Mesodermal cell (in vitro differentiated cells): ENCODE measurements around the gene SUSD6.

Experiments used
- H3K27ac ChIP-seq: 2 replicates; pipeline ENCODE4 v1.7.0; 2013; ENCODE audit warnings: mild to moderate bottlenecking, low read depth, low read length, moderate library complexity; ENCODE audit not compliant: severe bottlenecking
- H3K36me3 ChIP-seq: 2 replicates; pipeline ENCODE4 v1.7.1; 2013; ENCODE audit warnings: mild to moderate bottlenecking, low read length, moderate library complexity; ENCODE audit not compliant: control insufficient read depth, insufficient read depth
- H3K4me1 ChIP-seq: one replicate; pipeline ENCODE4 v1.7.1; 2013; ENCODE audit warnings: mild to moderate bottlenecking, low read length; ENCODE audit not compliant: insufficient read depth, control insufficient read depth, poor library complexity, severe bottlenecking
- H3K4me3 ChIP-seq: 2 replicates; pipeline ENCODE4 v1.7.0; 2013; ENCODE audit warnings: low read length, control low read depth, mild to moderate bottlenecking; ENCODE audit not compliant: insufficient read depth, poor library complexity, severe bottlenecking; ENCODE audit errors: extremely low read depth
- H3K9me3 ChIP-seq: 2 replicates; pipeline ENCODE4 v1.7.1; 2013; ENCODE audit warnings: mild to moderate bottlenecking, low read length, moderate library complexity; ENCODE audit not compliant: control insufficient read depth
- WGBS, 2 experiments: methylation state at CpG; one replicate each; pipeline ENCODE4 v1.1.5; 2013; ENCODE audit warnings: missing lambda C conversion rate in 2 of 2; ENCODE audit not compliant: insufficient coverage in 2 of 2; 5-methylcytosine and 5-hydroxymethylcytosine counted together

Gene SUSD6

DNA sequence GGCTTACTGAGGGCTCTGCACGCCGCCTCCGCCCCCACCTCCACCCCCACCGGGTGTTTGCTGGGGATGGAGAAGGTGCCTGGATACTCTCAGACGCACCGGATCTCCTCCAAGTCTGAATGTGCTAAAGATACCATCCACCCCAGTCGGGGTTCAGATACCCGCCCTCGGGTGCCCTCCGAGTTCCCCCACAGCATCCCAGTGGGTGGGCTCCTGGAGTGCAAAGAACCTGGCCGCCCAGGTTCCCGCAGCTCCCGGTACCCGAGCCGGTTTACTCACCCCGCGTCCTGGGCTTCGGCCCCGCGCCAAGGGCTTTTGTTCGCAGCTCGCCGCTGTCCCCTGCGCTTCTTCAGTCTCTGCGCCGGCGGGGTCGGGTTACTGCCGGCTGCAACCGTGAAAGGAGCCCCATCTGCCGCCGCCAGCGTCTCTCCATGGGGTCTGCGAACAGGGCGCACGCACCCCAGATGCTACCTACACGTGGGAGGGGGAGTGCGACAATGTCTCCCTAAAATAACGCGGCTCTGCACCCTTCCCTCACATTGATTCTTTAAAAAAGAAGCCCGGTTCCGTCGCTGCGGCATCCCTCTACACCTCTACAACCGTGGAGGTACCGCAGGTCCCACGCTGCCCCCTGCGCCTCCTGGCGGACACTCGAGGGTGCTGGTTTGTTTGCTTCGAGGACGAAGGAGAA lies 37.0 kb upstream of the SUSD6 start, which contains the start of gene CCDC177:
Gene CCDC177 (minus strand): TSS at position 609 of the 691 bp plus-strand sequence. CDS start 1,249 bp downstream, outside the sequence.
- peak within 1 kb of the TSS; percentile 16 for H3K4me3 ChIP-seq
- H3K4me1 ChIP-seq: no peaks in the 10 kb centered on the region
- H3K9me3 ChIP-seq: no peaks in the 10 kb centered on the region
- WGBS, 2 experiments: 0% methylated on average over 29 to 38 of the region's 52 CpGs
- H3K27ac ChIP-seq: no peak within 1 kb of the TSS
- H3K36me3 ChIP-seq: no peaks in the 10 kb centered on the region

DNA sequence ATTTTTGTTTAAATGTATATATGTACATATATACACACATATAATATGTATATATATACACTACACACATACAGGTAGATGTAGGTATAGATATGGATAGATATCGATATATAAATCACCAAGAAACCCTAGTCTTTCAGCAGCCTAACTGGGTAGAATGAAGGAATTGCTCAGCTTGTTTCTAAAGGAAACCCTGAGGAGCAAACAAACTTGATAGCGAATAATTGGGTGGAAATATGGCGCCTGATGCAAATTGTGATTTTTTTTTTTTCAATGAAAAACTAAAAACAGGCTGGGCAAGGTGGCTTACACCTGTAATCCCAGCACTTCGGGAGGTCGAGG lies 36.5 kb upstream of the SUSD6 start:
- no peaks in the 10 kb centered on the region for H3K4me1 ChIP-seq
- no peak overlapping the region for H3K4me3 ChIP-seq
- H3K27ac ChIP-seq: no peak overlapping the region
- no peaks in the 10 kb centered on the region for H3K36me3 ChIP-seq
- H3K9me3 ChIP-seq: no peaks in the 10 kb centered on the region
- 58 to 62% methylated on average over 4 of the region's 5 CpGs for WGBS, 2 experiments

DNA sequence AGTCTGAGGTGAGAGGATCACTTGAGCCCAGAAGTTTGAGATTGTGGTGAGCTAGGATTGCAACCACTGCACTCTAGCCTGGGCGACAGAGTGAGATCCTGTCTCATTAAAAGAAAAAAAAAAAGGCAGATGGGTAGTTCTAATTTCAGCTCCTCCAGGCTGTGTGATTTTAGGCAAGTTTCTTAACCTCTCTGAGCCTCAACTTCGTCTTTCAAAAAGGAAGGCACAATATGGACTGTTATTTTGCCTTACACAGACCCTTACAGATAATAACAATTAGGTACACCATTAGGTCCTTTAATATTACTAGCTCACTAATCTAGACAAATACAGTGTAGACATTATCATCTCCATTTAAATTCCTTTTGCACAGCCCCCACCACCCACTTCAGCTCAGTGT lies 31.9 kb upstream of the SUSD6 start:
- Histone ChIP-seq H3K4me1 (no peaks in the 10 kb centered on the region), H3K4me3 (no peak overlapping the region), H3K9me3 (no peaks in the 10 kb centered on the region), H3K36me3 (no peaks in the 10 kb centered on the region), H3K27ac (no peak overlapping the region)
- WGBS, 2 experiments: 73 to 80% methylated on average over 2 of the region's 2 CpGs

DNA sequence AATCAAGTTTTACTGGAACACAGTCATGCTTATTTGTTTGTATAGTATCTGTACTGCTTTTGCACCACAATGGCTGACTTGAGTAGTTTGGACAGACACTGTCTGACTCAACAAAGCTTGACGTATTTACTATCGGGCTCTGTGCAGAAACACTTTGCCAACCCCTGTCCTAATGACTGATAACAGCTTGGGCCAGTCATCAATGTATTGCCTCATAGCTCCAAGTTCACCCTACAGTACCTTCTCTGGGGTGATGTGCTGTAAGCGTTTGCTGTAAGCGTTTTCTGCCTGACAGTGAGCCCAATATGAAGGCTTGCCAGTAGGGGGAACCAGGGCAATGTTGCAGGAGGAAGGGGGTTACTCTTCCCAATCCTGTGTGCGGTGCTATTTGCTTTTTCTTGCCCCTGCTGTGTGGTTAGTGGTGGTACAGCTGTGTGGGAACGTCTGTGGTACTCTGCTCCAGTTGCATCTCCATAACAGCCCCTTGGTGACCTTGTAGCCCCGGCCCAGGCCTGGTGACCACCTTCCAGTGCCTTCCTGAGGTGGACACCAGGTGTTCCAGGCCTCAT lies 31.3 kb upstream of the SUSD6 start:
- Histone ChIP-seq H3K36me3 (no peaks in the 10 kb centered on the region), H3K4me3 (no peak overlapping the region), H3K27ac (no peak overlapping the region), H3K9me3 (no peaks in the 10 kb centered on the region), H3K4me1 (no peaks in the 10 kb centered on the region)
- WGBS, 2 experiments: 30 to 41% methylated on average over 6 of the region's 7 CpGs

DNA sequence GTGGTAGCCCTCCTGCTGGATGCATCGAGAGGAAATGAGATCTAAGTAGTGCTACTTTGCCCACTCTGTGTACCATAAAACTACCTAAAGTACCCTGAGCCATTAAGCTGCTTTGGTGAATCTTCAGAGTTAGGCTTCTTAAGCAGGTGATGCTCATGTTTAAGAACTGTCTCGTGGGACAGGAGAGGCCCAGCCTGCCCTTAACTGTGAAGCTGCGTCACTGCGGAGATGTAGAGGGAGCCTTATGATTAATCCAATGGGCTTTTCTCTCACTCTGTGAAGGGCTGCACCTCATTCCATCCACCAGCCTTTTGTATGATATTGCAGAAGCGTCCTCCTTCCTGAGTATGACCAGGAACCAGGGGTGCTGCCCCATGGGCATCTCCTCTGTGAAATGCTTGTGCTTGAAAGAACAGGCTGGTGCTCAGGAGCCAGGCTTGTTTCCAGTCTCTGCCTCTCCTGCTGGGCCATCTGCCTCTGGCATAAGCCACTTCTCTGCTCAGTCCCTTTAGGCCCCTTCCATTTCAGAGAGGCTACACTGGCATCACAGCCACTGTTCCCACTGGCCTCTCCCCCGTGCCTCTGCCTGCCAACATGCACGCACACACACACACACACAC lies 30.0 kb upstream of the SUSD6 start:
- Histone ChIP-seq H3K27ac (no peak overlapping the region), H3K4me3 (no peak overlapping the region), H3K4me1 (no peaks in the 10 kb centered on the region), H3K36me3 (no peaks in the 10 kb centered on the region), H3K9me3 (no peaks in the 10 kb centered on the region)
- 88 to 93% methylated on average over 3 to 5 of the region's 7 CpGs for WGBS, 2 experiments

DNA sequence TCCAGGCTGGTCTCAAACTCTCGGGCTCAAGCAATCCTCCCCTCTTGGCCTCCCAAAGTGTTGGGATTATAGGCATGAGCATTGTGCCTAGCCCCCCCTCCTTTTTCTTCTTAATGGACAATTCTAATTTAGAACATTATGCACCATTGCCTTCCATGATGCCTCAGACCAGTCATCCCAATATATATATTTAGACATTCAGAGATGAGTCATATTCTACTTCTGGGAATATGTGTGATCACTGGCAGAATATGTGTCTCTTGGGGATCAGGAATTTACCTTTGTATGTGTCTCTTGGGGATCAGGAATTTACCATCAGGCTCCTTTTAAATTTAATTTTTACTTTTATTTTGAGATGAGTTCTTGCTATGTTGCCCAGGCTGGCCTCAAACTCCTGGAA lies 29.2 kb upstream of the SUSD6 start:
- Histone ChIP-seq H3K4me3 (no peak overlapping the region), H3K36me3 (no peaks in the 10 kb centered on the region), H3K27ac (no peak overlapping the region), H3K9me3 (no peaks in the 10 kb centered on the region), H3K4me1 (no peaks in the 10 kb centered on the region)
- 100% methylated on average over 1 of the region's 1 CpG; no CpG with 5 or more reads in 1 of the 2 experiments for WGBS, 2 experiments

DNA sequence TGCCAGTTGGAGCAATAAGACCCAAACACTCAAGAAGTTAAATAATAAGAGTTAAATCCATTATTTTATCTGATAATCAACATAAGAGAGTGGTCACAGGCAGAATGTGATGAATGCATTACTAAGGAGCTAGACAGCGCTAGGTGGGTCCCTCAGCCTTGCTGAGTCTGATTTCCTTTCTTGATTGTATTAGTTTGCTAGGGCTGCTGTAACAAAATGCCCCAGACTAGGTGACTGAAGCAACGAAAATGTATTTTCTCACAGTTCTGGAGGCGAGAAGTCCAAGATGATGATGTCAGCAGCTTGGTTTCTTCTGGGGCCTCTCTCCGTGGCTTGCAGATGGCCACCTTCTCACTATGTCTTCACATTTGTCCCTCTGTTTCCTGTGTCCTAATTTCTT lies 28.6 kb upstream of the SUSD6 start:
- Histone ChIP-seq H3K36me3 (no peaks in the 10 kb centered on the region), H3K27ac (no peak overlapping the region), H3K9me3 (no peaks in the 10 kb centered on the region), H3K4me1 (no peaks in the 10 kb centered on the region), H3K4me3 (no peak overlapping the region)
- 83 to 85% methylated on average over 2 to 4 of the region's 4 CpGs for WGBS, 2 experiments

DNA sequence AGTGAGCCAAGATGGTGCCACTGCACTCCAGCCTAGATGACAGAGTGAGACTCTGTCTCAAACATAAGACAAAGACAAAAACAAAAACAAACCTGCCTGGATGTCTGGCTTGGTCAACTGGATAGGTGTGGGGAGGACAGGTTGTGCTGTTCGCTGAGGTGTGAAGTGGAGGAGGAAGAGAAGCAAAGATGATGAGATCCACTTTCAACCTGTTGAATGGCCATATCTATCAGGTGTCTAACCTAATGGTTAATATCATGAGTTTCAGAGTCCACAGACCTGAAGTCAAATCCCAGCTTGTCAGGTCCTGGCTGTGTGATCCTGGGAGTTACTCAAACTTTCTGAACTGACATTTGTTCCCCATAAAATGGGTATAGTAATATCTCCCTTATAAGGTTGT lies 27.0 kb upstream of the SUSD6 start:
- no peaks in the 10 kb centered on the region for H3K4me1 ChIP-seq
- H3K27ac ChIP-seq: no peak overlapping the region
- H3K9me3 ChIP-seq: no peaks in the 10 kb centered on the region
- H3K36me3 ChIP-seq: no peaks in the 10 kb centered on the region
- no peak overlapping the region for H3K4me3 ChIP-seq
- WGBS, 2 experiments: 86% methylated on average over 1 of the region's 1 CpG; no CpG with 5 or more reads in 1 of the 2 experiments

DNA sequence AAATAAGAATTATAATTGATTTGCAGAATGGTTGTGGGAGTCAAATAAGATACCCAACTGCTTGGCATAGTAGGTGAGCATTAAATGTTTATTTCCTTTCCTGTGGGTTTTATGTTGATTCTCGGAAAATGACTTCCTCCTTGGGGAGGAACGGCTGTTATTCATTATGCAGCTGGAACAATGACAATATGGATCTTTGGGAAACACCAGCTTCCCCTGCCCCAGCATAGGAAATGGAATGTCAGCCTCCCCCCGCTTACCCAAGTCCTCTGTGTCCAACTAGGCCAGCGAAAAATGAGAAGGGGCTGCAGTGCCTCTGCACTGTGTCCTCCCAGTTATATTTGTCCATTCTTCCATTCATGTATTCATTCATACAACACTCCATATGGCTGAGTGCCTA lies 25.0 kb upstream of the SUSD6 start:
- 89% methylated on average over 4 of the region's 4 CpGs for WGBS, 2 experiments
- no peak overlapping the region for H3K27ac ChIP-seq
- H3K36me3 ChIP-seq: no peaks in the 10 kb centered on the region
- H3K4me3 ChIP-seq: no peak overlapping the region
- no peaks in the 10 kb centered on the region for H3K4me1 ChIP-seq
- no peaks in the 10 kb centered on the region for H3K9me3 ChIP-seq

DNA sequence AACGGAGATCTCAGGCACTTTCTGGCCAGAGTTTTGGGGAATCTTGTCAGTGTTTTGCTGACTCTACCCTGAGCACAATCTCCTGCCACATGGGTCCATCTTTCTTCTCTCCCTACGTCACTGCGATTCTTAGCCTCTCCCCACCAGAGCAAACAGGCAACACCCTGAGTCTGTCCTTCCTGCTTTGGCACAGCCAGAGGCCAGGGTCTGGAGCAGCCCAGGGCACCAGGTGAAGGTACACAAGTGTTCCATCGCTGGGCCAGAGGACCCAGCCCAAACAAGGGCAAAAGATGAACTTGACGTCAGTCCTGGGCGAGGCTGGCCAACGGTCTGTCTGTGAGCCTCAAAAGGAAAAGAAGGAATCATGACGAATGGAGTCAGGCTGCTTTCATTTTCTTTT lies 24.0 kb upstream of the SUSD6 start:
- Histone ChIP-seq H3K36me3 (no peaks in the 10 kb centered on the region), H3K4me1 (no peaks in the 10 kb centered on the region), H3K9me3 (no peaks in the 10 kb centered on the region), H3K4me3 (no peak overlapping the region), H3K27ac (no peak overlapping the region)
- WGBS, 2 experiments: 94 to 95% methylated on average over 8 of the region's 8 CpGs

DNA sequence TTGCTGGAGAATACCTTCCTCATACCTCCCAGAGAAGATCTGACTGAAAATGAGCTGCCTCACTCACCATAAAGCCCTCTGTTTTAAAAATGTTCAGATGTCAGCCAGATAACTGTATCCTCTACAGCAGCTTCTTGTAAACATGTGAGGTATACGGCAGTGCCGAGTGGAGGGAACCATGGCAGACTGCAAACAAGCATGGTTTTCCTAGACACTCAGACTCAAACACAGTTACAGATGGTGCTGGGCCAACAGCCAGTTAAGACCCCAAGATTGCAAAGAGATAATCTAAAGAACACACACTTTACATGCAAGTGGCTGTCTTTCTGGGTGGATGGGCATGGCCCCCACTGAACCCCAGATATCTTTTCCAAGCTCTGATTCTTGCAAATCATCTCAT lies 20.1 kb upstream of the SUSD6 start:
- Histone ChIP-seq H3K4me3 (no peak overlapping the region), H3K27ac (no peak overlapping the region), H3K36me3 (no peaks in the 10 kb centered on the region), H3K4me1 (no peaks in the 10 kb centered on the region), H3K9me3 (no peaks in the 10 kb centered on the region)
- 93 to 100% methylated on average over 1 to 2 of the region's 2 CpGs for WGBS, 2 experiments
